C4-2B (cell line): ENCODE data around the gene MRPL18.

ENCODE experiments used
- ZFX ChIP-seq: fragments of 450-650 bp; IDR thresholded peaks from 2 replicates; pipeline ENCODE4 v1.6.1; 2017
- TF ChIP-seq, protein P1 (sequence below): fragments of 450-650 bp; conservative IDR thresholded peaks from 2 replicates; pipeline ENCODE4 v1.5.1; 2017; ENCODE audit warnings: mild to moderate bottlenecking

DNA sequence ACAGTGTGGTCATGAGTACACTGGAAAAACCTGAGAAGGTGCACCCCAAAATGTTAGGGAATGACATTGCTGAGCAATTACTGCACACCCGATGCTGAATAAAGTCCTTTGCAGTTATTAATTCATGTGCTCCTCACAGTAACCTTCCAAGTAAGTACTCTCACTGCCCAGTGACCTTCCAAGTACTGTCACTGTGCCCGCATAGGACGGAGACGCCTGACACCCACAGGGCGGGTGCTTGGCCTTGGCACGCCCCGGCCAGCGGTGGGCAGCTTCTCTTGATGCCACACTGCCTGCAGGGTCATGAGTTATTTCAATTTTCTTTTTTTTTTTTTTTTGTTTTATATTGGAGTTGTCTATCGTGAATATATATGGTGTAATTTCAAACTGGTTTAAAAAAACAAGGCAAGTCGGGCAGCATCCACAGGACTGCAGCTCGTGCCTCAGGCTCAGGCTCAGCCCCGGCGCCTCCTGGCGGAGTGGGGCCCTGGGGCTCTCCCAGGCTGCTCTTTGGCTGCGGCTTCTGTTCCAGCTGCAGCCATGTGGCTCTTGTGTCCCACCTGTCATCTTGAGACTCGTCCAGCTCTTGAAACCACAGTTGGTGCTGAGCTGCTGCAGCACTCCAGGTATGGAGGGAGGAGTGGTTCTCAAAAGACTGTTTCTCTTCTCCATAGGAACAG, 36.8 kb downstream of the MRPL18 start:
- TF ChIP-seq, protein P1, sequence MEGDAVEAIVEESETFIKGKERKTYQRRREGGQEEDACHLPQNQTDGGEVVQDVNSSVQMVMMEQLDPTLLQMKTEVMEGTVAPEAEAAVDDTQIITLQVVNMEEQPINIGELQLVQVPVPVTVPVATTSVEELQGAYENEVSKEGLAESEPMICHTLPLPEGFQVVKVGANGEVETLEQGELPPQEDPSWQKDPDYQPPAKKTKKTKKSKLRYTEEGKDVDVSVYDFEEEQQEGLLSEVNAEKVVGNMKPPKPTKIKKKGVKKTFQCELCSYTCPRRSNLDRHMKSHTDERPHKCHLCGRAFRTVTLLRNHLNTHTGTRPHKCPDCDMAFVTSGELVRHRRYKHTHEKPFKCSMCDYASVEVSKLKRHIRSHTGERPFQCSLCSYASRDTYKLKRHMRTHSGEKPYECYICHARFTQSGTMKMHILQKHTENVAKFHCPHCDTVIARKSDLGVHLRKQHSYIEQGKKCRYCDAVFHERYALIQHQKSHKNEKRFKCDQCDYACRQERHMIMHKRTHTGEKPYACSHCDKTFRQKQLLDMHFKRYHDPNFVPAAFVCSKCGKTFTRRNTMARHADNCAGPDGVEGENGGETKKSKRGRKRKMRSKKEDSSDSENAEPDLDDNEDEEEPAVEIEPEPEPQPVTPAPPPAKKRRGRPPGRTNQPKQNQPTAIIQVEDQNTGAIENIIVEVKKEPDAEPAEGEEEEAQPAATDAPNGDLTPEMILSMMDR, result no peak
- TF ChIP-seq ZFX, result no peak
